ENCODE data around the gene XPC. TPM values are rescaled to one million over a fixed set of nuclear protein-coding genes. Genes with fewer than 3 reads are reported as not detected.

The XPC gene
- total and polyA plus RNA-seq, 2 of the 8 experiments (the other 6 are each of a cell fraction or from before 2014, with no cell fraction given), result 8.8 to 27.3 TPM

DNA sequence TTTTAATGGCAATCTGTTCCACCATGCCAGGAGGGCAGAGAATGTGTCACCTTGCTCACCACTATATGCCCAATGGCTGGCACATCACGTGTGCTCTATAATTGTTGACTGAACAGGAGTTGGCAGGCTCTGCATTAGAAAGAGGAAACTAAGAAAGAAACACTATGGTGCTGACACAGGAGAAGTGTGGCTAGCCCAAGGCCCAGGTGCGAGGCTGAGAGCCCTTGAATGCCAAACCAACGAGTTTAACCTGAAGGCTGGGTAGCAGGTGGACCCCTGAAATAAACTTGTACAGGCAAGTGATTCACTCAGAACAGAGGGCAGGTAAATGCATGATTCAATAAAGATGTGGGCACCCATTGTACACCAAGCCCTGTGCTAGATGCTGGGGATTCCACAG, 56.1 kb downstream of the XPC start:
- no peak overlapping the region for H2BK20ac ChIP-seq (ENCODE audit: low read length)
- no peaks in the 10 kb centered on the region for H3K27me3 ChIP-seq (replicated peaks in 1 of 4; ENCODE audit: control insufficient read depth in 3 of 4, extremely low read depth in 1 of 4, insufficient read depth in 3 of 4, low read length in 3 of 4)
- no peak overlapping the region; a peak in 1 of 7 replicates for H3K9ac ChIP-seq (replicated peaks in 1 of 4; ENCODE audit: extremely low read depth in 1 of 4, low read depth in 3 of 4, low read length in 3 of 4)
- H2BK15ac ChIP-seq (ENCODE audit: low read length), result no peak overlapping the region
- peaks cover 17% of the 10 kb centered on the region for H3K79me1 ChIP-seq (ENCODE audit: low read depth, low read length)
- no peak overlapping the region for H2AFZ ChIP-seq (ENCODE audit: low read length)
- H3K18ac ChIP-seq (ENCODE audit: extremely low read depth, low read length), result no peak overlapping the region
- no peak overlapping the region for H4K8ac ChIP-seq (ENCODE audit: extremely low read depth, insufficient read depth, low read length)
- H3K14ac ChIP-seq (ENCODE audit: insufficient read length), result no peak overlapping the region
- H3K4me3 ChIP-seq (ENCODE audit: extremely low read depth in 1 of 4, insufficient read depth in 2 of 4, low read depth in 3 of 4, low read length in 4 of 4), result no peak overlapping the region
- no peaks in the 10 kb centered on the region for H3K9me3 ChIP-seq (ENCODE audit: insufficient read depth in 2 of 2, low read depth in 1 of 2, low read length in 1 of 2)
- no peak overlapping the region for H2AK5ac ChIP-seq (ENCODE audit: low read depth, low read length)
- H3K56ac ChIP-seq (replicated peaks; ENCODE audit: insufficient read length, low read depth, low read length), result no peak overlapping the region
- no peak overlapping the region for H4K5ac ChIP-seq (ENCODE audit: insufficient read length, low read depth, low read length)
- no peak overlapping the region; a peak in 1 of 4 replicates for H3K4me2 ChIP-seq (ENCODE audit: insufficient read depth in 1 of 2, low read depth in 2 of 2, low read length in 2 of 2)
- peaks cover 5 to 30% of the 10 kb centered on the region in 2 experiments for H3K79me2 ChIP-seq (ENCODE audit: control insufficient read depth in 1 of 2, insufficient read depth in 2 of 2, low read length in 2 of 2)
- CTCF ChIA-PET (ENCODE audit: partially characterized antibody), result interaction anchor here (0.7 to 3.9 kb wide), 8 partner anchors 8 to 237 kb away, joined by 3 to 37 read pairs (median 4); no protein-coding TSS in a partner anchor
- no peak overlapping the region for H3K23ac ChIP-seq (ENCODE audit: insufficient read length)
- no peak overlapping the region for H3K27ac ChIP-seq (ENCODE audit: low read depth, low read length)
- TF ChIP-seq SUZ12 (IDR thresholded peaks at IDR 0.05; ENCODE audit: low read length) (no peak), RNF2 (IDR thresholded peaks at IDR 0.05; ENCODE audit: borderline replicate concordance, low read depth, low read length, missing control alignments, poor library complexity, severe bottlenecking) (no peak), CTCF (IDR thresholded peaks at IDR 0.05; ENCODE audit: control extremely low read depth in 1 of 3, insufficient read depth in 1 of 3, low read depth in 1 of 3, low read length in 3 of 3) (no peak), YY1 (IDR thresholded peaks at IDR 0.05; ENCODE audit: low read depth, low read length) (no peak), E2F6 (IDR thresholded peaks at IDR 0.05) (no peak)
- peaks cover 4 to 9% of the 10 kb centered on the region in 2 experiments for H4K20me1 ChIP-seq (replicated peaks in 1 of 2; ENCODE audit: control insufficient read depth in 1 of 2, insufficient read depth in 2 of 2, low read length in 2 of 2)
- H4K91ac ChIP-seq (replicated peaks; ENCODE audit: insufficient read length, low read length), result no peak overlapping the region
- peaks cover 0 to 14% (median 10%) of the 10 kb centered on the region in 4 experiments; a peak in 6 of 7 replicates for H3K4me1 ChIP-seq (replicated peaks in 1 of 4; ENCODE audit: control insufficient read depth in 3 of 4, insufficient read depth in 4 of 4, low read length in 3 of 4)
- no peak overlapping the region for H2BK5ac ChIP-seq (ENCODE audit: low read depth, low read length)
- H3K4ac ChIP-seq (replicated peaks; ENCODE audit: insufficient read length, low read depth, low read length), result no peak overlapping the region
- WGBS, 2 experiments (ENCODE audit: extremely low coverage in 1 of 2, insufficient coverage in 1 of 2, insufficient read length in 1 of 2, insufficient replicate concordance in 2 of 2, low coverage in 1 of 2, low lambda C conversion rate in 2 of 2, missing lambda C conversion rate in 1 of 2), result 93% methylated on average over 3 of the region's 3 CpGs; no CpG with 5 or more reads in 1 of the 2 experiments
- no peak for DNase-seq (ENCODE audit: low read depth in 1 of 2, low spot score in 2 of 2)
- POLR2A ChIA-PET (ENCODE audit: partially characterized antibody), result interaction anchor here (0.6 to 4.7 kb wide), 3 partner anchors 226 to 672 kb away, joined by 3 to 46 read pairs (median 3); no protein-coding TSS in a partner anchor
- FAIRE-seq, result no peak
- peaks cover 14% of the 10 kb centered on the region for H3K23me2 ChIP-seq (ENCODE audit: low read depth, low read length)
- no peak overlapping the region for H2BK12ac ChIP-seq (ENCODE audit: low read depth, low read length)
- peaks cover 0 to 5% (median 2%) of the 10 kb centered on the region in 4 experiments; a peak in 2 of 8 replicates for H3K36me3 ChIP-seq (ENCODE audit: control insufficient read depth in 2 of 4, insufficient read depth in 4 of 4, low read length in 3 of 4)
- no peak overlapping the region for H2BK120ac ChIP-seq (replicated peaks; ENCODE audit: low read depth, low read length)

Measured in H1 (cell line).